Measurements from ENCODE around the gene IMMP2L. TPM values are rescaled to one million over a fixed set of nuclear protein-coding genes. Genes with fewer than 3 reads are reported as not detected.
"Not testable (repeated sequence)": the region's sequence is repeated elsewhere in the genome, so short reads cannot be mapped to it uniquely, and the experiment has no call there.

Gene IMMP2L
- total RNA-seq (7.9 and 9.9 TPM in 2 replicates), polyA plus RNA-seq (2.6 and 11.8 TPM in 2 replicates), polyA minus RNA-seq (10.2 and 14.3 TPM in 2 replicates), Bru-seq, nascent RNA (percentile 52 among the genes with signal in this experiment), BruChase-seq, experiment 1, labeled RNA remaining after a 6-hour chase (percentile 53 among the genes with signal in this experiment), BruChase-seq, experiment 2, labeled RNA remaining after a 2-hour chase (percentile 66 among the genes with signal in this experiment)
- polyA plus RNA-seq (2011; cell fraction: cytosol; rRNA removed) = 2.9 and 4.3 TPM in 2 replicates
- 6.0 and 6.7 TPM in 2 replicates for polyA plus RNA-seq (2011; cell fraction: nucleus; rRNA removed)
- 5.2 and 6.0 TPM in 2 replicates for polyA plus RNA-seq (2012)
- polyA minus RNA-seq (2011; cell fraction: cytosol; rRNA and poly(A)+ RNA removed) = 22.7 TPM
- 23.5 and 25.7 TPM in 2 replicates for polyA minus RNA-seq (2011; cell fraction: nucleus; rRNA and poly(A)+ RNA removed)
- long read RNA-seq, partial matches to known transcripts = 1 of 5 reads
- long read RNA-seq, other reads (novel, unspliced or antisense) = 4 of 5 reads

GRCh38 chr7:111561904-111562732, at the start of gene IMMP2L:
IMMP2L (minus strand) TSS chr7:111562492.
- peak within 1 kb of the TSS; percentile 83 for H3K4me2 ChIP-seq (ENCODE audit: insufficient read depth, low read length)
- peaks cover 14% of the 10 kb centered on the region for H3K4me1 ChIP-seq (ENCODE audit: control insufficient read depth, extremely low read depth, insufficient read depth, low read length)
- DNase-seq (ENCODE audit: low read depth, low spot score) (peak; percentile 89), FAIRE-seq (peak; percentile 77)
- TF ChIP-seq POLR2A (IDR thresholded peaks at IDR 0.05; ENCODE audit: low read depth, low read length) (peak; percentile 63), POLR2AphosphoS5 (IDR thresholded peaks at IDR 0.05; ENCODE audit: insufficient read depth, low read depth, low read length) (peak; percentile 74), FOS (IDR thresholded peaks at IDR 0.05; ENCODE audit: borderline replicate concordance, insufficient read depth, low read length) (no peak)
- TF ChIP-seq, protein P1, sequence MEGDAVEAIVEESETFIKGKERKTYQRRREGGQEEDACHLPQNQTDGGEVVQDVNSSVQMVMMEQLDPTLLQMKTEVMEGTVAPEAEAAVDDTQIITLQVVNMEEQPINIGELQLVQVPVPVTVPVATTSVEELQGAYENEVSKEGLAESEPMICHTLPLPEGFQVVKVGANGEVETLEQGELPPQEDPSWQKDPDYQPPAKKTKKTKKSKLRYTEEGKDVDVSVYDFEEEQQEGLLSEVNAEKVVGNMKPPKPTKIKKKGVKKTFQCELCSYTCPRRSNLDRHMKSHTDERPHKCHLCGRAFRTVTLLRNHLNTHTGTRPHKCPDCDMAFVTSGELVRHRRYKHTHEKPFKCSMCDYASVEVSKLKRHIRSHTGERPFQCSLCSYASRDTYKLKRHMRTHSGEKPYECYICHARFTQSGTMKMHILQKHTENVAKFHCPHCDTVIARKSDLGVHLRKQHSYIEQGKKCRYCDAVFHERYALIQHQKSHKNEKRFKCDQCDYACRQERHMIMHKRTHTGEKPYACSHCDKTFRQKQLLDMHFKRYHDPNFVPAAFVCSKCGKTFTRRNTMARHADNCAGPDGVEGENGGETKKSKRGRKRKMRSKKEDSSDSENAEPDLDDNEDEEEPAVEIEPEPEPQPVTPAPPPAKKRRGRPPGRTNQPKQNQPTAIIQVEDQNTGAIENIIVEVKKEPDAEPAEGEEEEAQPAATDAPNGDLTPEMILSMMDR (IDR thresholded peaks at IDR 0.05; ENCODE audit: extremely low read depth in 1 of 2, insufficient read depth in 1 of 2, low read depth in 1 of 2, low read length in 2 of 2) = peak; percentile 25 to 62
- H3K27me3 ChIP-seq (ENCODE audit: control insufficient read depth in 2 of 2, insufficient read depth in 2 of 2, low read length in 2 of 2) = peaks cover 0 to 3% of the 10 kb centered on the region in 2 experiments
- POLR2A ChIA-PET = no interaction called here
- no peaks in the 10 kb centered on the region for H3K79me2 ChIP-seq (ENCODE audit: control insufficient read depth, insufficient read depth, low read length)
- CTCF ChIA-PET = interaction anchor here (0.9 kb wide), 1 partner anchor 463 kb away, joined by 4 read pairs; no protein-coding TSS in a partner anchor
- dilution Hi-C loops (cut with MboI; ENCODE audit: extremely low pct_ligation_motif_present, low sequenced_read_pairs) = no loop called here
- BruUV-seq (replicated peaks) = no TSS peak
- peak within 1 kb of the TSS; percentile 78 for H3K9ac ChIP-seq (replicated peaks; ENCODE audit: extremely low read depth, insufficient read depth, low read length)
- no peaks in the 10 kb centered on the region for H3K9me3 ChIP-seq (replicated peaks; ENCODE audit: control insufficient read depth, insufficient read depth, low read length)
- peak within 1 kb of the TSS; percentile 64 for H3K27ac ChIP-seq (ENCODE audit: insufficient read depth, low read depth, low read length)
- no peaks in the 10 kb centered on the region for H4K20me1 ChIP-seq (replicated peaks; ENCODE audit: control insufficient read depth, extremely low read depth, insufficient read depth, low read length)
- intact Hi-C loops (cut with micrococcal nuclease) = loop anchor here (1.0 to 5.0 kb wide), 3 partner anchors 175 to 888 kb away; partner anchors contain the start of genes IFRD1 and LRRN3
- peak within 1 kb of the TSS; percentile 97 for H2AFZ ChIP-seq (ENCODE audit: low read depth, low read length)
- H3K4me3 ChIP-seq (replicated peaks in 1 of 3; ENCODE audit: insufficient read depth in 1 of 3, low read depth in 1 of 3, low read length in 3 of 3) = peak within 1 kb of the TSS; percentile 22 to 63 (median 57)
- no peaks in the 10 kb centered on the region for H3K36me3 ChIP-seq (ENCODE audit: control insufficient read depth in 2 of 2, extremely low read depth in 1 of 2, insufficient read depth in 2 of 2, low read length in 2 of 2)
- H3K9me1 ChIP-seq (replicated peaks; ENCODE audit: control insufficient read depth, extremely low read depth, insufficient read depth, low read length) = no peaks in the 10 kb centered on the region

DNA sequence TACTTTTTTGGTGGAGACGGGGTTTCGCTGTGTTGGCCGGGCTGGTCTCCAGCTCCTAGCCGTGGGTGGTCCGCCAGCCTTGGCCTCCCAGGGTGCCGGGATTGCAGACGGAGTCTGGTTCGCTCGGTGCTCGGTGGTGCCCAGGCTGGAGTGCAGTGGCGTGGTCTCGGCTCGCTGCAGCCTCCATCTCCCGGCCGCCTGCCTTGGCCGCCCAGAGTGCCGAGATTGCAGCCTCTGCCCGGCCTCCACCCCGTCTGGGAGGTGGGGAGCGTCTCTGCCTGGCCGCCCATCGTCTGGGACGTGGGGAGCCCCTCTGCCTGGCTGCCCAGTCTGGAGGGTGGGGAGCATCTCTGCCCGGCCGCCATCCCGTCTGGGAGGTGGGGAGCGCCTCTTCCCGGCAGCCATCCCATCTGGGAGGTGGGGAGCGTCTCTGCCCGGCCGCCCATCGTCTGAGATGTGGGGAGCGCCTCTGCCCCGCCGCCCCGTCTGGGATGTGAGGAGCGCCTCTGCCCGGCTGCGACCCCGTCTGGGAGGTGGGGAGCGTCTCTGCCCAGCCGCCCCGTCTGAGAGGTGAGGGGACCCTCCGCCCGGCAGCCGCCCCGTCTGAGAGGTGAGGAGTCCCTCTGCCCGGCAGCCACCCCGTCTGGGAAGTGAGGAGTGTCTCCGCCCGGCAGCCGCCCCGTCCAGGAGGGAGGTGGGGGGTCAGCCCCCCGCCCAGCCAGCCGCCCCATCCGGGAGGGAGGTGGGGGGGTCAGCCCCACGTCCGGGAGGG, 47.4 kb upstream of the IMMP2L start:
- CTCF ChIA-PET; DNase-seq (ENCODE audit: low read depth, low spot score); POLR2A ChIA-PET; H4K20me1 ChIP-seq (replicated peaks; ENCODE audit: control insufficient read depth, extremely low read depth, insufficient read depth, low read length); H3K27ac ChIP-seq (ENCODE audit: insufficient read depth, low read depth, low read length); H3K4me3 ChIP-seq (replicated peaks in 1 of 3; ENCODE audit: insufficient read depth in 1 of 3, low read depth in 1 of 3, low read length in 3 of 3); H3K27me3 ChIP-seq (ENCODE audit: control insufficient read depth in 2 of 2, insufficient read depth in 2 of 2, low read length in 2 of 2); H3K79me2 ChIP-seq (ENCODE audit: control insufficient read depth, insufficient read depth, low read length); H3K9ac ChIP-seq (replicated peaks; ENCODE audit: extremely low read depth, insufficient read depth, low read length); intact Hi-C loops (cut with micrococcal nuclease); H3K4me1 ChIP-seq (ENCODE audit: control insufficient read depth, extremely low read depth, insufficient read depth, low read length); FAIRE-seq; BruUV-seq (replicated peaks); H3K4me2 ChIP-seq (ENCODE audit: insufficient read depth, low read length); dilution Hi-C loops (cut with MboI; ENCODE audit: extremely low pct_ligation_motif_present, low sequenced_read_pairs); H3K9me3 ChIP-seq (replicated peaks; ENCODE audit: control insufficient read depth, insufficient read depth, low read length); H3K9me1 ChIP-seq (replicated peaks; ENCODE audit: control insufficient read depth, extremely low read depth, insufficient read depth, low read length); H2AFZ ChIP-seq (ENCODE audit: low read depth, low read length); H3K36me3 ChIP-seq (ENCODE audit: control insufficient read depth in 2 of 2, extremely low read depth in 1 of 2, insufficient read depth in 2 of 2, low read length in 2 of 2): not testable (repeated sequence)
